COLO668 (cell line): ENCODE measurements around the gene ENAH.
A peak's percentile ranks its signal among the peaks of the same experiment; 100 is the strongest.
"Not testable (repeated sequence)": the region's sequence is repeated elsewhere in the genome, so short reads cannot be mapped to it uniquely, and the experiment has no call there.

Source experiments
- DNase-seq: peaks from one replicate; lab custom pipeline; 2025; ENCODE audit not compliant: unreplicated experiment; lab: John Stamatoyannopoulos, UW

The ENAH gene

GRCh38 chr1:225677350-225678124 lies 24.6 kb upstream of the ENAH start:
- peak; percentile 29 for DNase-seq

DNA sequence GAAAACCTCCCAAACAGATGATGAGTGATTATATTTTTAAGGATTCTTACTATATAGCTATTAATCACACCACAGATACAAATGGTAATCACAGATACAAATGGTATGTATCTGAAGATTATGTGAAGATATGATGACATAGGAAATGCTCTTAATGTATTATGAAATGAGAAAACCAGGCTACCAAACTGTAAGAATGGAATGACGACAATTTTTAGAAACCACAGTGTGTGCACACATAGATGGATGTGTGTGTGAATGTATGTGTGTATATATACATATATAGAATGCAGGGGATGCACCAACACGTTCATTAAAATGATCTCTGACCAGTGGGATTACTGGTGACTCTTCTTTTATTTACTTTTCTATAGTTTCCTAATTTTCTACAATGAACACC lies 21.5 kb upstream of the ENAH start:
- DNase-seq = no peak

- no peak for DNase-seq
Observed at GRCh38 chr1:225670806-225671733, 18.1 kb upstream of the ENAH start.

GRCh38 chr1:225670356-225670755 lies 17.4 kb upstream of the ENAH start:
- DNase-seq = no peak

- DNase-seq = no peak
Observed at GRCh38 chr1:225668222-225668621, 15.3 kb upstream of the ENAH start.

DNA sequence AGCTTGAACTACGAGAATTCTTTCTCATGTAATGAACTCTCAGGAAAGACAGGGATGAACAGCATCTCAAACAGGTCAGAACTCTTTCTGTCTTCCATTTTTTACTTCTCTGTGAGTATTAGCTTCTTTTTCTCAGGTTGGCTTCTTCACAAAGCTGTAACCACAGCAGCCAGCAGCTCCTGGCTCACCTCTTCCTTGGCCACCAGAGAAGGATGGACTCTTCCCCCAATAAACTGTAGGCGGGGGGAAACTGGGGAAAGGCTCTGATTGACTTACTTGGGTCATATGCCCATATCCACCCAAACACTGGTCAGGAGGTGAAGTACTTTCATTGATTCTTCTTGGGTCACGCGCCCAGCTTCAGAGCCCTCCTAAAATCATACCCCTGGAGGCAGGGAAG lies 14.4 kb upstream of the ENAH start:
- no peak for DNase-seq

DNA sequence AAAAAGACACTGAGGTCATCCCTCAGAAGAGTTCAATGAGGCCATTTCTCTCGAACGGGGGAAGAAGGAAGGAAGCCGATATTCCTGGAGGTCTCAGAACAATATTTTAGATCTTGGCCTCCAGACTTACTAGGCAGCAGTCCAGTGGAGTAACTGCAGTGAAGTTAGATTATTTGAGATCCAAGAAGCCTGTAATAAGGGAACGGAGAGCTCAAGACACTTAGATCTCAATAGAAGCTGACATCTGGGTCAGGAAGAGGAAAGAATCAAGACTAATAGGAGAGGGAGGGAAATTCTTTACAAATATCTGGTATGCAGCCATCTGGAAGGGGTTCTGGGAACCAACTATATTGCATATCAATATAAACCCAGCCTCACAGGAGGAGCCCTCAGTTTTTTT lies 13.6 kb upstream of the ENAH start:
- no peak for DNase-seq

DNA sequence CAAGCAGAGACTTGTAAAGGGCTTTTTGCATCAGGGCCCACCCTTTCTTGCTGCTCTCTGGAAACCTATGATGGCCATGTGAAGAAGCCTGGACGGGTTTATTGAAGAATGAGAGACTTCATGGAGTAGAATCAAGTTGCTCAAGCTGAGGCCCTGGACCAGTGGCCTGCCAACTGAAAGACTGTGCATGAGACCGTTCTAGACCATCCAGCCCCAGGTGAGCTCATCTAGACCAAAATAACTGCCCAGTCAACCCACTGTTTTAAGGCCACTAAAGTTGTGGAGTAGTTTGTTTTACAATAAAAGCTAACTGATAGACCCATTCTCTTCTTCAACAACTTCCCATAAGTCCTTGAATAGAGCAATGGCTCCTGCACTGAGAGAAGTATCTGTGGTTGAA lies 11.8 kb upstream of the ENAH start:
- no peak for DNase-seq

- no peak for DNase-seq
Observed at GRCh38 chr1:225662155-225662554, 9.2 kb upstream of the ENAH start.

GRCh38 chr1:225660544-225660946 lies 7.6 kb upstream of the ENAH start:
- no peak for DNase-seq

GRCh38 chr1:225658041-225658440 lies 5.1 kb upstream of the ENAH start:
- DNase-seq = no peak

DNA sequence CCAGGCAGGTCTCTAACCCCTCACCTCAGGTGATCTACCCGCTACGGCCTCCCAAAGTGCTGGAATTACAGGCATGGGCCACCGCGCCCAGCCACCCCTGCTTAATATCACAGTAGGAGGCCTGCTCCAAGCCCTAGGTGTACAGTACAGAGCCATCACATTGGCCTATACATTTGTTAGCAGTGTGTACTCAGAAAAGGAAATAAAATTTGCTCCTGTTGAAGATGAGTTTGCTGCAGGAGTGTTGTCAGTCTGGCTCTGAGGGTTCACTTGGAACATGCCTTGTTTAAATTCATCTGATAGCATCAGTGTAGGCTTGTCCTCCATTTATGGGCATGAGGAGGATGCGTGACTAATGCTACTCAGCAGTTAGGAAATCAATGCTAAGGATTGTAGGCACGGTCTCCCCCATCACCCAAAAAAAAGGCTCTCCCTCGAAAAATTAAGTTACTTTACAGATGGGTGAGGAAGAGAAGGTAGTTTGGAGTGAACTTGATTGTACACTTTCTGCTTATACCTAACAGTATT lies 4.6 kb upstream of the ENAH start:
- no peak for DNase-seq

DNA sequence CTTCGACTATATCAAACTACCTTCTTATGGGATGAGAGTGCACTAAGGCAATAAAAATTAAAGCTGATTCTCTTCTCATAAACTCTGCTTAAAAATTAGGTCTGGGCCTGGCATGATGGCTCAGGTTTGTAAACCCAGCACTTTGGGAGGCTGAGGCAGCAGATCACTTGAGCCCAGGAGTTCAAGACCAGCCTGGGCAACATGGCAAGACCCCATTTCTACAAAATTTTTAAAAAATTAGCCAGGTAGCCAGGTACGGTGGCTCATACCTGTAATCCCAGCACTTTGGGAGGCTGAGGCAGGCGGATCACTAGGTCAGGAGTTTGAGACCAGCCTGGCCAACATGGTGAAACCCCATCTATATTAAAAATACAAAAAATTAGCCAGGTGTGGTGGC lies 3.3 kb upstream of the ENAH start:
- DNase-seq = not testable (repeated sequence)

- peak; percentile 24 for DNase-seq
Observed at GRCh38 chr1:225655509-225656258, 2.8 kb upstream of the ENAH start.

- DNase-seq = no peak
Observed at GRCh38 chr1:225654688-225655508, 2.0 kb upstream of the ENAH start.

DNA sequence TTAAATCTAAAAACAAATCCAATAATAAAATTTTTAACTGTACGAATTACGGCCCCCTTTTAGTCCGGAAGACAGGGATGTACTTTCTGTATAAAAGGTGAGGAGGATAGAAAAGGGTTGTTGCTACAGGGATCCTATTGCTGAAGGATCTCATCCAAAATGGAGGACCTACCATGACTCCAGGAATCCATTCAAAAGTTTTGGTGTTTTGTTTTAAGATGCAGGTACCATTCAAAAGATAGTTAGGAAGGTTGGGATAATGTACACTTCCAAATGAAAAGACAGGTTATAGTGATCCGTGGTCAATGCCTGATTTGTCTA lies 1.3 kb upstream of the ENAH start:
- no peak for DNase-seq

DNA sequence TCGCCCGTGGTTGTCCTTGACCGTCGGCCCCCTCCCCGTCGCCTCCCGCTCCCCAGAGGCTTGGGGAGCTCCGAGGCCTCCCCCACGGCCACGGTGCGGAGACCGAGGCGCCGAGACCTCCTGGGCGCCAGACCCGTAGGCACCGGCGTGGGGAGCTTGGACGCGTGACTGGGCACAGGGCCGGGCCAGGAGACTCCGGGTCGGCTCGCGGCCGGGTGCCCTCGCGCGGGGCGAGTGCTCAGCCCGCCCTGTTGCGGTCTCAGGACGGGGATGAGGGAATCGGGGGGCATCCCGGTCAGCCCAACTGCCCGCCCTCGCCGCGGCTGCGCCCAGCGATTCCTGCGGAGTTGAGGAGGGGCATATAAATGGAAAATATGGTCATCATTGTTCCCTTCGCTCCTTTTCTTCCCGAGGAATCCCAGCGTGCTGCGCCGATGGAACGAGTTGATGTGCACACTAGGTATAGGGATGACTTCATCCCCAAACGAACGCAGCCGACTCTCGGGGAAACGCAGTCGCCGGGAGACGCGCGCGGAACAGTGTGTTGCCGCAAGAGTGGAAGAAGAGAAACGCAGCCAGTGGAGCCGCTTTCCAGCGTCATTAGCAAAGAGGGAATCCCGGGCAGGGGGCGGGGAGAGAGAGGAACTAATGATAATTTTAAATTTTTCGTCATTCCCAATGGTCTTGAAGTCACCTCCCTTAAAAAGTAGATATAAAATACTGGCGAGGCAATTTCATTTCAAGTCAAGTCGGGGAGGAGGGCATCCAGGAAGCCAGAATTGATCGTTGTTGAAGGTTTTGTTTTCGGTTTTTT lies 747 bp upstream of the ENAH start:
- DNase-seq = peak; percentile 85

GRCh38 chr1:225651872-225652728 lies 823 bp downstream of the ENAH start:
- DNase-seq = peak; percentile 69

DNA sequence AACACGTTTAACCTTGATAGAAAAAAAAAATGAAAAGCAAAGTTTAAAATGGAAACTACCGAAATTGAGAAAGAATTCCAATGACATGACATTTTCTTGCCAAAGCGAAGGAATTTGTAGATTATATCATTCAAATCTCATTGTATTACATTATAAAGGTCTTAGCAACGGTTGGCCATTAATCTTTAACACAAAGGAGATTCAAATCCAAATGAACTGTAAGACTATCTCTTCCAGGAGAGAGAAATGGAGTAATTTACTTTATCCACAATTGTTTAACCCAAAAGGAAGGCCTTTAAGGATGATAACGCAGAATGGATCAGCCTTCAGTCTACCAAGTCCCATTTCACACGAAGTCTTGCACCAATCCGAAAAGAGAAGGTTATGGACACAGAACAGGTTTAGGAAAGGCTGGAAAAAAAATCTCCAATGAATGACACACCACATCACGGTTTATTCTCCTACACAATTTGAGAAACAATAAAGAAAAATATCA lies 1.5 kb downstream of the ENAH start:
- no peak for DNase-seq
